HG03520 (cell line): ENCODE results near the gene TBC1D16.

Source experiments
- ATAC-seq: cut with Tn5 transposase; IDR thresholded peaks from one replicate; pipeline ENCODE4 v1.9.1; 2021; ENCODE audit warnings: mild to moderate bottlenecking, moderate library complexity; ENCODE audit not compliant: unreplicated experiment

TBC1D16 gene

GRCh38 chr17:79989106-79989835 is 46.4 kb downstream of the TBC1D16 start:
- ATAC-seq = no peak

GRCh38 chr17:79988185-79988971 is 47.3 kb downstream of the TBC1D16 start:
- ATAC-seq = no peak

GRCh38 chr17:79987935-79988184 is 47.8 kb downstream of the TBC1D16 start:
- ATAC-seq = no peak

GRCh38 chr17:79987187-79987934 is 48.3 kb downstream of the TBC1D16 start:
- ATAC-seq = no peak

GRCh38 chr17:79986411-79987186 is 49.1 kb downstream of the TBC1D16 start:
- no peak for ATAC-seq

- ATAC-seq = no peak
Observed at GRCh38 chr17:79985943-79986391, 49.7 kb downstream of the TBC1D16 start.

- no peak for ATAC-seq
Observed at GRCh38 chr17:79985361-79985942, 50.2 kb downstream of the TBC1D16 start.

GRCh38 chr17:79984877-79985276 is 50.8 kb downstream of the TBC1D16 start:
- no peak for ATAC-seq

- ATAC-seq = no peak
Observed at GRCh38 chr17:79984045-79984840, 51.4 kb downstream of the TBC1D16 start.

GRCh38 chr17:79983456-79983855 is 52.2 kb downstream of the TBC1D16 start:
- ATAC-seq = no peak

GRCh38 chr17:79982986-79983385 is 52.7 kb downstream of the TBC1D16 start:
- no peak for ATAC-seq

GRCh38 chr17:79981661-79982101 is 54.0 kb downstream of the TBC1D16 start:
- no peak for ATAC-seq

GRCh38 chr17:79981090-79981489 is 54.6 kb downstream of the TBC1D16 start:
- ATAC-seq = no peak

- no peak for ATAC-seq
Observed at GRCh38 chr17:79980246-79981043, 55.2 kb downstream of the TBC1D16 start.

- ATAC-seq = no peak
Observed at GRCh38 chr17:79979816-79980215, 55.9 kb downstream of the TBC1D16 start.

- no peak for ATAC-seq
Observed at GRCh38 chr17:79979221-79979741, 56.4 kb downstream of the TBC1D16 start.

GRCh38 chr17:79978548-79978855 is 57.2 kb downstream of the TBC1D16 start:
- ATAC-seq = no peak

- ATAC-seq = no peak
Observed at GRCh38 chr17:79977708-79978547, 57.7 kb downstream of the TBC1D16 start.
